ENCODE data around the gene RAB7A. TPM values are rescaled to one million over a fixed set of nuclear protein-coding genes. Genes with fewer than 3 reads are reported as not detected.

Gene RAB7A
- total RNA-seq, 4 donors from 2014 or later = 91.6 to 210 (median 126) TPM

- TF ChIP-seq CTCF (IDR thresholded peaks at IDR 0.05; ENCODE audit: low read depth) = no peak
These were observed 4.5 kb downstream of the RAB7A start for GRCh38 chr3:128730471-128730870.

GRCh38 chr3:128734523-128735189 lies 8.7 kb downstream of the RAB7A start:
- no peak for TF ChIP-seq CTCF (IDR thresholded peaks at IDR 0.05; ENCODE audit: low read depth)

GRCh38 chr3:128735287-128735686 lies 9.3 kb downstream of the RAB7A start:
- no peak for TF ChIP-seq CTCF (IDR thresholded peaks at IDR 0.05; ENCODE audit: low read depth)

- TF ChIP-seq CTCF (IDR thresholded peaks at IDR 0.05; ENCODE audit: low read depth) = no peak
These were observed 9.9 kb downstream of the RAB7A start for GRCh38 chr3:128735884-128736283.

- TF ChIP-seq CTCF (IDR thresholded peaks at IDR 0.05; ENCODE audit: low read depth) = no peak
These were observed 10.6 kb downstream of the RAB7A start for GRCh38 chr3:128736601-128737000.

GRCh38 chr3:128740621-128741020 lies 14.6 kb downstream of the RAB7A start:
- no peak for TF ChIP-seq CTCF (IDR thresholded peaks at IDR 0.05; ENCODE audit: low read depth)

GRCh38 chr3:128742821-128743594 lies 17.0 kb downstream of the RAB7A start:
- TF ChIP-seq CTCF (IDR thresholded peaks at IDR 0.05; ENCODE audit: low read depth) = no peak
